Activated B cell treated with CpG ODN at 0.5 μM for 24 hours (primary cell): ENCODE results near the gene ARSB. TPM values are rescaled to one million over a fixed set of nuclear protein-coding genes. Genes with fewer than 3 reads are reported as not detected.

Source experiments
- ATAC-seq: fragments of 200-7000 bp; cut with Tn5 transposase; one replicate; pipeline ENCODE4 v1.10.0; 2021; ENCODE audit warnings: low read depth, mild to moderate bottlenecking, moderate library complexity
- CTCF ChIA-PET: fragments of 350-600 bp; sonication (Branson Sonifier 250); formaldehyde crosslinking; loops from one replicate; lab custom pipeline; 2021; ENCODE audit warnings: antibody characterized with exemption; lab: Charles Lee
- POLR2A ChIA-PET: fragments of 350-600 bp; sonication (Branson Sonifier 250); formaldehyde crosslinking; loops from one replicate; lab custom pipeline; 2021; ENCODE audit warnings: antibody characterized with exemption; lab: Charles Lee
- DNase-seq: peaks from one replicate; pipeline ENCODE4 v3.0.0; 2022
- H3K27ac Mint-ChIP-seq: one replicate; pipeline ENCODE4 v1.8.0; 2020; ENCODE audit warnings: mixed read lengths
- H3K27me3 Mint-ChIP-seq: one replicate; pipeline ENCODE4 v1.8.0; 2021; ENCODE audit warnings: mixed read lengths
- H3K36me3 Mint-ChIP-seq: one replicate; pipeline ENCODE4 v1.8.0; 2021; ENCODE audit warnings: low read depth, mixed read lengths
- H3K4me1 Mint-ChIP-seq: one replicate; pipeline ENCODE4 v1.8.0; 2021; ENCODE audit warnings: mixed read lengths
- H3K4me3 Mint-ChIP-seq: one replicate; pipeline ENCODE4 v1.8.0; 2020; ENCODE audit warnings: mild to moderate bottlenecking, mixed read lengths
- H3K9me3 Mint-ChIP-seq: one replicate; pipeline ENCODE4 v1.8.0; 2020; ENCODE audit warnings: mixed read lengths
- CTCF ChIP-seq: fragments of 200-600 bp; IDR thresholded peaks from one replicate; pipeline ENCODE4 v1.8.0; 2022; ENCODE audit warnings: antibody characterized with exemption, mild to moderate bottlenecking
- intact Hi-C: fragments of 100-400 bp; cut with micrococcal nuclease; formaldehyde crosslinking; loops from one replicate; pipeline ENCODE4 v1.15.1; 2024
- total RNA-seq: library from RNA; stranded (reverse); gene quantifications from 2 replicates; pipeline ENCODE4 v1.2.3, GENCODE V29; 2022

ARSB gene
- total RNA-seq, 1 donor from 2014 or later = 15.6 TPM

- ChIA-PET CTCF (no interaction called here), POLR2A (no interaction called here)
- Mint-ChIP-seq H3K36me3 (no peaks in the 10 kb centered on the region), H3K4me3 (no peak overlapping the region), H3K27ac (no peak overlapping the region), H3K4me1 (no peaks in the 10 kb centered on the region), H3K27me3 (peaks cover 11% of the 10 kb centered on the region), H3K9me3 (no peaks in the 10 kb centered on the region)
- no peak for TF ChIP-seq CTCF
- ATAC-seq (no peak), DNase-seq (no peak)
- intact Hi-C loops = no loop called here
These were observed 45.8 kb upstream of the ARSB start for GRCh38 chr5:79030663-79031484.

DNA sequence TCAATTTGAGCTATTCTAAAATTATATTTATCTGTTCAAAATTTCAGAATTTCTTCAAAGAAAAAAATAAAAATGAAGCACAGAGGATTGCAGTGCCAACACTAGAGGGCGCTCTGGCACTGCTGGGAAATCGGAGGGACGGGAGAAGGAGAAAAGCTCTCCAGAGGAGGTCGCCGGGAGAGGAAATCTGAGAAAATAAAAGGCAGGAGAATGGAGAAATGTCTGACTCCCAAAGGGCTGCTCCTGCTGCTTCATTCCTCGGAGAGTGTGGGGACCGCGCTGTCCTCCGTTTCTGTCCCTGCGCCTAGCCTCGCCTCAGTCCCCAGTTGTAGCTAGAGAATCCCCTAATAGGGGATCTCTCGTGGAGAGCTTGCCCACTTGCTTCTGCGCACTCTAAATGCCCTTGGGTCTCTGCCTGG lies 40.0 kb upstream of the ARSB start:
- Mint-ChIP-seq H3K4me1 (peaks cover 17% of the 10 kb centered on the region), H3K9me3 (no peaks in the 10 kb centered on the region), H3K36me3 (no peaks in the 10 kb centered on the region), H3K27me3 (peaks cover 54% of the 10 kb centered on the region), H3K27ac (no peak overlapping the region), H3K4me3 (peak overlapping the region; percentile 39)
- intact Hi-C loops = loop anchor here (1.0 kb wide), 3 partner anchors 108 to 833 kb away; no protein-coding TSS in a partner anchor
- TF ChIP-seq CTCF = peak; percentile 98
- ChIA-PET POLR2A (interaction anchor here (1.0 to 1.4 kb wide), 2 partner anchors 40 to 108 kb away, joined by 7 to 12 read pairs; partner anchors contain the start of gene ARSB), CTCF (interaction anchor here (0.9 to 2.9 kb wide), 11 partner anchors 9 to 557 kb away, joined by 3 to 18 read pairs (median 4); no protein-coding TSS in a partner anchor)
- DNase-seq (no peak), ATAC-seq (no peak)

DNA sequence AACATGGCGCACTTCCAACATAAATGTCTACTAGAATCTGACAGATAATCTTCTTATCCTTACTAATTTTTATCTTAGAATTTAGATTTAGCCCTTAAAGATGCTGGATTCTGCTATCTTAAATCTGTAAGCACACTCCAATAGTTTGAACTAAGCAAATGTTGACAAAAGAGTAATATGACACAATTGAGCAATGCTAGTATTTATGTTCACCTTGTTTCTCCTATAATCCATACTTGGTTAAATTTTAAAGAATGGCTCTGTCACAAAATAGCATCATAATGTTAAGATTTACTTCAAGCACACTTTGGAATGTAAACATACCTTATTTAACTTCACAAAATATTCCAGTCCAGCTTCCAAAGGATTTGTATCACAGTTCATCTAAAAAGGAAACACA lies 38.8 kb upstream of the ARSB start:
- ChIA-PET POLR2A (interaction anchor here (1.4 kb wide), 1 partner anchor 39 kb away, joined by 7 read pairs; the partner anchor contains the start of gene ARSB), CTCF (interaction anchor here (1.4 to 2.9 kb wide), 4 partner anchors 8 to 556 kb away, joined by 4 to 10 read pairs (median 6); no protein-coding TSS in a partner anchor)
- H3K27me3 Mint-ChIP-seq = peaks cover 57% of the 10 kb centered on the region
- no peak overlapping the region for H3K4me3 Mint-ChIP-seq
- ATAC-seq (no peak), DNase-seq (no peak)
- no peak overlapping the region for H3K27ac Mint-ChIP-seq
- TF ChIP-seq CTCF = no peak
- intact Hi-C loops = no loop called here
- no peaks in the 10 kb centered on the region for H3K9me3 Mint-ChIP-seq
- H3K36me3 Mint-ChIP-seq = no peaks in the 10 kb centered on the region
- peaks cover 17% of the 10 kb centered on the region for H3K4me1 Mint-ChIP-seq

- DNase-seq = no peak
- CTCF ChIA-PET = interaction anchor here (1.4 to 4.6 kb wide), 4 partner anchors 14 to 555 kb away, joined by 4 to 47 read pairs (median 6); no protein-coding TSS in a partner anchor
- no peak overlapping the region for H3K4me3 Mint-ChIP-seq
- TF ChIP-seq CTCF = no peak
- intact Hi-C loops = no loop called here
- H3K4me1 Mint-ChIP-seq = peaks cover 17% of the 10 kb centered on the region
- POLR2A ChIA-PET = no interaction called here
- no peaks in the 10 kb centered on the region for H3K9me3 Mint-ChIP-seq
- H3K27ac Mint-ChIP-seq = no peak overlapping the region
- no peak for ATAC-seq
- H3K27me3 Mint-ChIP-seq = peaks cover 59% of the 10 kb centered on the region
- no peaks in the 10 kb centered on the region for H3K36me3 Mint-ChIP-seq
These were observed 38.2 kb upstream of the ARSB start for GRCh38 chr5:79023348-79023747.

GRCh38 chr5:79022771-79023170 lies 37.7 kb upstream of the ARSB start:
- ATAC-seq (no peak), DNase-seq (no peak)
- Mint-ChIP-seq H3K4me3 (no peak overlapping the region), H3K27me3 (peaks cover 59% of the 10 kb centered on the region), H3K4me1 (peaks cover 17% of the 10 kb centered on the region), H3K36me3 (no peaks in the 10 kb centered on the region), H3K9me3 (no peaks in the 10 kb centered on the region), H3K27ac (no peak overlapping the region)
- CTCF ChIA-PET = interaction anchor here (0.9 to 4.6 kb wide), 3 partner anchors 13 to 110 kb away, joined by 3 to 47 read pairs (median 8); no protein-coding TSS in a partner anchor
- intact Hi-C loops = no loop called here
- POLR2A ChIA-PET = no interaction called here
- no peak for TF ChIP-seq CTCF
